SU-DHL-6 (cell line): Measurements from ENCODE around the gene GULP1.

ENCODE experiments used
- H2AFZ ChIP-seq: fragments of 200-600 bp; sonication (generic); 2 replicates; pipeline ENCODE4 v1.6.1; 2014; ENCODE audit warnings: low read depth, mild to moderate bottlenecking, moderate library complexity, mixed read lengths, antibody characterized with exemption, low read length; ENCODE audit not compliant: severe bottlenecking
- H3F3A ChIP-seq: fragments of 200-600 bp; shearing (Covaris generic); 2 replicates; pipeline ENCODE4 v1.6.0; 2016; ENCODE audit warnings: antibody characterized with exemption, mild to moderate bottlenecking; ENCODE audit not compliant: insufficient read depth
- H3K27ac ChIP-seq: fragments of 200-600 bp; sonication (generic); 2 replicates; pipeline ENCODE4 v1.5.1; 2016; ENCODE audit warnings: low read depth, mild to moderate bottlenecking, low read length, moderate library complexity, mixed read lengths
- H3K27me3 ChIP-seq: fragments of 200-600 bp; sonication (generic), shearing (Covaris generic); 2 replicates; pipeline ENCODE4 v1.6.0; 2014; ENCODE audit warnings: mild to moderate bottlenecking, low read length
- H3K36me3 ChIP-seq: fragments of 200-600 bp; sonication (generic); 2 replicates; pipeline ENCODE4 v1.6.1; 2014; ENCODE audit warnings: mild to moderate bottlenecking, low read length, mixed read lengths
- H3K4me2 ChIP-seq: fragments of 300-600, 200-600 bp; shearing (Covaris generic), sonication (generic); 2 replicates; pipeline ENCODE4 v1.6.0; 2014; ENCODE audit warnings: low read length, low read depth, mild to moderate bottlenecking; ENCODE audit not compliant: poor library complexity, severe bottlenecking
- H3K4me3 ChIP-seq: fragments of 200-600 bp; sonication (generic); 2 replicates; pipeline ENCODE4 v1.5.1; 2014; ENCODE audit warnings: antibody characterized with exemption, low read length, mild to moderate bottlenecking, mixed read lengths; ENCODE audit not compliant: insufficient read depth, poor library complexity, severe bottlenecking
- H3K79me2 ChIP-seq: fragments of 200-600 bp; sonication (generic); 2 replicates; pipeline ENCODE4 v1.6.1; 2014; ENCODE audit warnings: mild to moderate bottlenecking, low read length, moderate library complexity; ENCODE audit not compliant: insufficient read depth
- H3K9ac ChIP-seq: fragments of 200-600 bp; sonication (generic); 2 replicates; pipeline ENCODE4 v1.7.0; 2014; ENCODE audit warnings: mild to moderate bottlenecking, low read length
- H3K9me2 ChIP-seq: fragments of 200-600 bp; sonication (generic); replicated peaks from 2 replicates; pipeline ENCODE4 v1.6.1; 2014; ENCODE audit warnings: low read length; ENCODE audit not compliant: insufficient read depth
- H3K9me3 ChIP-seq: fragments of 200-600 bp; sonication (generic); 2 replicates; pipeline ENCODE4 v1.6.1; 2014; ENCODE audit warnings: low read length, mixed read lengths; ENCODE audit not compliant: insufficient read depth
- H4K20me1 ChIP-seq: fragments of 200-600 bp; sonication (generic); 2 replicates; pipeline ENCODE4 v1.6.1; 2014; ENCODE audit warnings: low read depth, mild to moderate bottlenecking, antibody characterized with exemption, low read length, moderate library complexity, mixed read lengths
- EZH2phosphoT487 ChIP-seq: fragments of 200-600 bp; sonication (generic), shearing (Covaris generic); conservative IDR thresholded peaks from 2 replicates; pipeline ENCODE4 v1.6.1; 2018; ENCODE audit warnings: mild to moderate bottlenecking, antibody characterized with exemption, low read length, moderate library complexity, mixed read lengths
- TF ChIP-seq, protein P1 (sequence below): fragments of 200-600 bp; sonication (generic); IDR thresholded peaks from one replicate; pipeline ENCODE4 v1.5.1; 2017; ENCODE audit warnings: antibody characterized with exemption, mild to moderate bottlenecking, low read length, moderate library complexity; ENCODE audit not compliant: insufficient read depth, poor library complexity, severe bottlenecking

The GULP1 gene

DNA sequence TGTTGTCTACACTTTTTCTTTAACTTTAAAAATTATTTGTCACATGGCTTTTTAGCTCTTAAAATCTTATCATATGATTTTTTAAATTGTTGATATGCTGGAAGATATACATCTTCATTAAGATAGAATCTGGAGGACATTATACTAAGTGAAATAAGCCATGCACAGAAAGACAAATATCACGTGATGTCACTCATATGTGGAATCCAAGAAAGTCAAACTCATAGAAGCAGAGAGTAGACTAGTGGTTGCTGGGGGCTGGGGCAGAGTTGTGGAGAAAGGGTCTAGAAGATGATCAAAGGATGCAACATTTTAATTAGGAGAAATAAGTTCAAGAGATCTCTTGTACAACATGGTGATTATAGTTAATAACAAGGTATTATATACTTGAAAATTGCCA, 280.9 kb downstream of the GULP1 start:
- H3K79me2 ChIP-seq, result no peaks in the 10 kb centered on the region
- no peak overlapping the region for H3K9ac ChIP-seq
- H3K9me2 ChIP-seq, result no peaks in the 10 kb centered on the region
- no peaks in the 10 kb centered on the region for H3K36me3 ChIP-seq
- no peak overlapping the region for H2AFZ ChIP-seq
- H3K27me3 ChIP-seq, result no peaks in the 10 kb centered on the region
- no peaks in the 10 kb centered on the region for H3F3A ChIP-seq
- TF ChIP-seq, protein P1, sequence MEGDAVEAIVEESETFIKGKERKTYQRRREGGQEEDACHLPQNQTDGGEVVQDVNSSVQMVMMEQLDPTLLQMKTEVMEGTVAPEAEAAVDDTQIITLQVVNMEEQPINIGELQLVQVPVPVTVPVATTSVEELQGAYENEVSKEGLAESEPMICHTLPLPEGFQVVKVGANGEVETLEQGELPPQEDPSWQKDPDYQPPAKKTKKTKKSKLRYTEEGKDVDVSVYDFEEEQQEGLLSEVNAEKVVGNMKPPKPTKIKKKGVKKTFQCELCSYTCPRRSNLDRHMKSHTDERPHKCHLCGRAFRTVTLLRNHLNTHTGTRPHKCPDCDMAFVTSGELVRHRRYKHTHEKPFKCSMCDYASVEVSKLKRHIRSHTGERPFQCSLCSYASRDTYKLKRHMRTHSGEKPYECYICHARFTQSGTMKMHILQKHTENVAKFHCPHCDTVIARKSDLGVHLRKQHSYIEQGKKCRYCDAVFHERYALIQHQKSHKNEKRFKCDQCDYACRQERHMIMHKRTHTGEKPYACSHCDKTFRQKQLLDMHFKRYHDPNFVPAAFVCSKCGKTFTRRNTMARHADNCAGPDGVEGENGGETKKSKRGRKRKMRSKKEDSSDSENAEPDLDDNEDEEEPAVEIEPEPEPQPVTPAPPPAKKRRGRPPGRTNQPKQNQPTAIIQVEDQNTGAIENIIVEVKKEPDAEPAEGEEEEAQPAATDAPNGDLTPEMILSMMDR, result no peak
- H4K20me1 ChIP-seq, result no peaks in the 10 kb centered on the region
- no peaks in the 10 kb centered on the region for H3K9me3 ChIP-seq
- no peak overlapping the region for H3K27ac ChIP-seq
- no peak overlapping the region for H3K4me3 ChIP-seq
- H3K4me2 ChIP-seq, result no peak overlapping the region

DNA sequence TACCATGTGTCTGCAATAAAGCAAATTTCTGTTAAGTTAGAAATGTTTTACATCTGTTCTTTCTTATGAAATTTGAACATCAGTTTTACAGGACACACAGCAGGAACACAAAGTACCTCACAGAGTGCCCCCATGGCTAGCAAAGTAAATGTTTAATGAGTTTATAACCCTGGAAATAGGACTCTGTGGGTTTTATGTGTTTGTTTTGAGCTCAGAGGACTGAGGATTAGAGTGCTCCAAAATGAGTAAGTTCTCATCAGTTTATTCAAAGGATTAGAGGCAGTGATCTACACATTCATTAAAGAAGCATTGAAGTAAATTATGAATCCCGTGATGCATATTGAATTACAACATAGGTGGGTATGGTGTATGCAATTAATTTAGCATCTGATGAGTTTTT, 281.8 kb downstream of the GULP1 start:
- Histone ChIP-seq H3K9me3 (no peaks in the 10 kb centered on the region), H3K4me3 (no peak overlapping the region), H3K27me3 (no peaks in the 10 kb centered on the region), H3K36me3 (no peaks in the 10 kb centered on the region), H3K4me2 (no peak overlapping the region), H4K20me1 (no peaks in the 10 kb centered on the region), H3K79me2 (no peaks in the 10 kb centered on the region), H3K9ac (no peak overlapping the region), H3K27ac (no peak overlapping the region), H2AFZ (no peak overlapping the region), H3F3A (no peaks in the 10 kb centered on the region), H3K9me2 (no peaks in the 10 kb centered on the region)
- no peak for TF ChIP-seq EZH2phosphoT487
- TF ChIP-seq, protein P1, result no peak

DNA sequence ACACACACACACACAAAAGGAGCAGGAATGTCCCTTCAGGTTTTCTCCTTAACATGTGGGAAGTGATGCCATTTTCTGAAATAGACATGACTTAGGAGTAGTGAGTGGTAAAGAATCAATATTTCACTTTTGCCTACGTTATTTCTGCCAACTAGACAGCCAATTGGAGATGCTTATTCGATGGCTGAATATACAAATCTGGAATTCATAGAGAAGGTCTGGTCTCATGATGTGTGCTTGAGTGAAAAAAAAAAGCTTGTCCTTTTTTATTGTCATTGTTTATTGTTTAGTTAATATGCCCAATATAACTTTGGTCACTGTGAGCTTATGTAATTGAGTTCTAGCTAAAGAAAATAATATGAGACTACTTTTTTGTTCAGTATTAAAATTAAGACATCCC, 284.3 kb downstream of the GULP1 start:
- H3K9ac ChIP-seq, result no peak overlapping the region
- no peak overlapping the region for H3K4me2 ChIP-seq
- H3K4me3 ChIP-seq, result no peak overlapping the region
- no peak overlapping the region for H2AFZ ChIP-seq
- H4K20me1 ChIP-seq, result no peaks in the 10 kb centered on the region
- no peak overlapping the region for H3K27ac ChIP-seq
- no peaks in the 10 kb centered on the region for H3K9me3 ChIP-seq
- no peaks in the 10 kb centered on the region for H3K36me3 ChIP-seq
- H3K79me2 ChIP-seq, result no peaks in the 10 kb centered on the region
- no peaks in the 10 kb centered on the region for H3K9me2 ChIP-seq
- TF ChIP-seq, protein P1, result no peak
- TF ChIP-seq EZH2phosphoT487, result no peak
- H3K27me3 ChIP-seq, result no peaks in the 10 kb centered on the region
- no peaks in the 10 kb centered on the region for H3F3A ChIP-seq

DNA sequence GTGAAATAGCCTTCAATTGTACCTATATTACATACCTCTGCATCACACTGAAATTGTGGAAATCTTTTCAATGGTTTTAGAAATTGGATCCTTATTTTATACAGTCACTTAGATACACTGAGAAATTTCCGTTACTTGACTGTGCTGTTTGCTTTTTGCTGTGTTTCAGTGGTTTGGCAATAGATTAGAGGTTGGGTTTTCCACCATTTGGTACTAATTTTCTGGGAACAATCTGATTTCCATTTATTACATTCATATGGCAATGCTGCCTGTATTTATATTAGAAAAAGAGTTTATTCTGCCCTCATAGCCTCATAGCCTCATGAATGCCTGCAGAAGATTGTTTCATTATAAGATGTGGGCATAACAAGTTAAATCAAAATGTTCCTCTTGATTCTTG, 285.0 kb downstream of the GULP1 start:
- H3K36me3 ChIP-seq, result no peaks in the 10 kb centered on the region
- no peak overlapping the region for H3K4me3 ChIP-seq
- no peaks in the 10 kb centered on the region for H3K27me3 ChIP-seq
- H3F3A ChIP-seq, result no peaks in the 10 kb centered on the region
- H2AFZ ChIP-seq, result no peak overlapping the region
- no peaks in the 10 kb centered on the region for H3K9me3 ChIP-seq
- H3K79me2 ChIP-seq, result no peaks in the 10 kb centered on the region
- no peak overlapping the region for H3K4me2 ChIP-seq
- no peak overlapping the region for H3K27ac ChIP-seq
- TF ChIP-seq EZH2phosphoT487, result no peak
- TF ChIP-seq, protein P1, result no peak
- no peaks in the 10 kb centered on the region for H3K9me2 ChIP-seq
- no peak overlapping the region for H3K9ac ChIP-seq
- H4K20me1 ChIP-seq, result no peaks in the 10 kb centered on the region
